COLO829 (cell line): ENCODE data around the gene FBLN7.
"Not testable (repeated sequence)": the region's sequence is repeated elsewhere in the genome, so short reads cannot be mapped to it uniquely, and the experiment has no call there.

Experiments used
- DNase-seq: peaks from one replicate; pipeline ENCODE4 v3.0.0; 2012; ENCODE audit warnings: low spot score

Gene FBLN7

GRCh38 chr2:112138159-112139032, at the start of gene FBLN7:
FBLN7 (plus strand) TSS chr2:112138385; CDS start chr2:112138656, 271 bp downstream.
- no peak for DNase-seq

DNA sequence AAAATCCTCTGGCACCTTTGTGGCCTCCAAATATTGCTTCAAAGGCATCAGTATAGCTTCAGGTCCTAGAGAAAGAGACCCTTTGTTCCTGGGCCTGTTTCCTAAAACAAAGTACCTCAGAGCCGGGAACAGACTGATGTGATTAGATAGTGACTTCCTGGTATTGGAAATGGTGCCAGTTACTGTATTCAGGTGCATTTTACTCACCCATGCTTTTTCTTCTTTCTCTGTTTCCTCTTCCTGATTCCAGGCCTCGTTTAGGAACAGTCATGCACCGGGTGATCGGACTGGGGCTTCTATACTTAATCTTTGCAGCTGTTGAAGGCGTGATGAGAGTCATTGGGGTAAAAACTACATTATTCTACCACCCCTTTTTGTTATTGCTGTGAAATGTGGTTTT, 48.8 kb upstream of the FBLN7 start:
- DNase-seq, result no peak

- no peak for DNase-seq
Observed at GRCh38 chr2:112092286-112093041, 45.7 kb upstream of the FBLN7 start.

- DNase-seq, result no peak
Observed at GRCh38 chr2:112093216-112093615, 45.0 kb upstream of the FBLN7 start.

DNA sequence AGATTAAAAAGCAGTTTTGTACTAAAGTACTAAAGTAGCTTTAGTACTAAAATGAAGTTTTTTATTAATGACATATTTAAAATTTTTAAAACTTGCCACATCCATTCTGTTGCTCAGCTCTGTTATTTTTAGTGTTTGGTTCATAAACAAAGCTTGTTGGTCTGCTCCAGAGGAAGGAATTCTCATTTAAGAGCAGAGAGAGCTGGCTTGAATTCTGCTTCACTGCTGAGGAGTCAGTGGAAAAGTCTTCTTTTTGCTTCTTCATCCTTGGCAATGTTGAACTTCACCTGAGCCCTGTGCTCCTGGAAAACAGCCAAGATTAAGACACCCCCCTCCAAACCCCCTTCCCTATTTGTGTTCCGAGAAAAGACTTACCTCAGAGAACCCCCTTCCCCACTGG, 42.5 kb upstream of the FBLN7 start:
- DNase-seq, result no peak

DNA sequence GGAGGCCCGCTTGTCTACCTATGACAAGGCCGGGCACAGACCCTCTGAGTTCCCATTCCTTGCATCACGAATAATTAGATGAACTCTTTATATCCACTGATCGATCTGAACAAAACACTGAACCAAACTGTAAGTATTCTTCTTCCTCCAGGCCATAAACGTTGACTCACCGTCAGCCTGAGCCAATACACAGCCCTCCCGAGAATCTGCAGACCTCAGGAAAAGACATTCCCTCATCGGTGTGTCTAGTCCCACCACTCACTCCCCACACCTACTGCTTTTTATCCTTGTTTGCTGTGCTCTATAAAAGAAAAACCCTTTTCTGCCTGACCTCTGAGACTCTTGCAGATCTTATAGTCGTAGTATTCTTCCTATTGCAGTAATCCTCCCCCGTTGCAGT, 42.1 kb upstream of the FBLN7 start:
- DNase-seq, result no peak

DNA sequence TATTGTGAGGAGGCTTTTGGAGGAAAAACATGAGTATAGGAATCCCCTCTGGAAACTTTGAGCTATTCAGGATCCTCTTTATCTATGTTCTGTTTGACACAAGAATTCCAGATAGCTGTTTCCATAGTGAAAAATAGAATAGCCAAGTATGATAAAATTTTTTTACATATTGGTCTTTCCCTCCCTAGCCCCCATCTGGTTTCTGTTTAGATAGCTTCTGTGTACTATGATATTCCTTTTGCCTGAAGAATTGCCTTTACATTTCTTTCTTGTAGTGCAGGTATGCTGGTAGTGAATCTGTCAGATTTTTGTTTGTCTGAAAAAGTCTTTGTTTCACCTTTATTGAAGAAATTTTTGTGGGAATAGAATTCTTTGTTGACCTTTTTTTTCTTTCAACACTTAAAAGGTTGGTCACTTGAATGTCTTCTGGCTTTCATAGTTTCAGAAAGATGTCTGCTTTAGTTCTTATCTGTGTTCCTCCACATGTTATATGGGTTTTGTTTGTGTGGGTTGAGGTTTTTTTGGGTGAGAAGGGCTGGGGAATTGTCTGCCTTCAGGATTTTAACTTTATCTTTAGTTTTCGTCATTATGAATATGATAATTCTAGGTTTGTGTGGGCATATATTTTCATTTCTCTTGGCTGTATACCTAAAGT, 29.9 kb upstream of the FBLN7 start:
- no peak for DNase-seq

GRCh38 chr2:112109278-112109677, 28.9 kb upstream of the FBLN7 start:
- no peak for DNase-seq

DNA sequence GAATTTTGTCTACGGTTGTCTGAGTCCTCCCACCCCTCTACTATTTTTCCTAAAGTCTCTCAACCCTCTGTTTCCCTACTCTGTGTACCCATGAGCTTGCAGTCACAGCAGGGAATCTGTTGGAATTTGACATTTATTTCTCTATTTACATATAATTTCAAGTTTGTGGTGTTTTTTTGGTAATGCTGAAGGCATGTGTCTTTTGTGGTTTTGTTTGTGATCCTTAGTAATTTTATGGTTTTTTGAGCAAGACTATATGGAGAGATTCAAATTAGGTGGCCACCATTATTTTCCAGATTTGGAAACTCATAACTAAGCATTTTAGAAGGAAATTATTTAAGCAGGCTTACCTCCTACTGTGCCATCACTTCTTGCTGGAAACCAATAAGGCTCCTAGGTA, 27.2 kb upstream of the FBLN7 start:
- DNase-seq, result no peak

GRCh38 chr2:112113354-112113753, 24.8 kb upstream of the FBLN7 start:
- DNase-seq, result not testable (repeated sequence)

- no peak for DNase-seq
Observed at GRCh38 chr2:112118148-112118547, 20.0 kb upstream of the FBLN7 start.

GRCh38 chr2:112121682-112122254, 16.4 kb upstream of the FBLN7 start:
- peak; percentile 45 for DNase-seq

- no peak for DNase-seq
Observed at GRCh38 chr2:112129060-112129459, 9.1 kb upstream of the FBLN7 start.

DNA sequence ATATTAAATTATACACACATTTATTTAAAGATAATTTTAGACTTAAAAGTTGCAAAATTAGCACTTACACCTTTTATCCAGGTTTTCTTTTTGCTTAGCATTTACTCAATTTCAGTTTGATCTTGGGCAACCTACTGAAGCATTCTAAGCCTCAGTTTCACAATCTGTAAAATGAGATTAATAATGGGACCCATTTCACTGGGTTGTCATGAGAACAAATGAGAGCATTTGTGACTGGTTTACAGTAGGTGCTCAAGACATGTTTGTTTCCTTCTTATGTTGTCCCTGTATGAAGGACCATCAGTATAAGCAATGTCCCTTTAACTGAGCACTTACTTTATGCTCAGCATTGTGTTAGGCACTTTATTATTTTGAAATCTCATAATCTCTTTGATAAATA, 4.8 kb upstream of the FBLN7 start:
- no peak for DNase-seq

GRCh38 chr2:112134120-112134519, 4.1 kb upstream of the FBLN7 start:
- DNase-seq, result no peak

DNA sequence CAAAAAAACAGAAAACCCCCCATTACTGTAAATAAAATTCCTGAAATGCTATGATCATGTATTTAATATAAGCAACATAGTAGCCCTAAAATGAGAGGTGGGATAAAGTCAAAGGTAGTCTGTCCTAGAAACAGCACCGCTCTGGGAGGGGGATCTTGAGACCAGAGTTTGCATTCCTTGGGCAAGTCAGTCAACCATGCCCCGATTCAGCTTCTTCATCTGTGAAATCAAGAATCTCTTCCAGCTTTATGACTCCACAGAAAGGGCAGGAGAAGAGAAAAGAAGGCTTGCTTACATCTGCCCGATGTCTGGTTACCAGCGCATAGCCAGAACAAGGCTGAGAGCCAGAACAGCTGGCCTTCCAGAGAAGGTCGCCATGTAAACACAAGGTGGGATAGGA, 2.1 kb upstream of the FBLN7 start:
- DNase-seq, result no peak

DNA sequence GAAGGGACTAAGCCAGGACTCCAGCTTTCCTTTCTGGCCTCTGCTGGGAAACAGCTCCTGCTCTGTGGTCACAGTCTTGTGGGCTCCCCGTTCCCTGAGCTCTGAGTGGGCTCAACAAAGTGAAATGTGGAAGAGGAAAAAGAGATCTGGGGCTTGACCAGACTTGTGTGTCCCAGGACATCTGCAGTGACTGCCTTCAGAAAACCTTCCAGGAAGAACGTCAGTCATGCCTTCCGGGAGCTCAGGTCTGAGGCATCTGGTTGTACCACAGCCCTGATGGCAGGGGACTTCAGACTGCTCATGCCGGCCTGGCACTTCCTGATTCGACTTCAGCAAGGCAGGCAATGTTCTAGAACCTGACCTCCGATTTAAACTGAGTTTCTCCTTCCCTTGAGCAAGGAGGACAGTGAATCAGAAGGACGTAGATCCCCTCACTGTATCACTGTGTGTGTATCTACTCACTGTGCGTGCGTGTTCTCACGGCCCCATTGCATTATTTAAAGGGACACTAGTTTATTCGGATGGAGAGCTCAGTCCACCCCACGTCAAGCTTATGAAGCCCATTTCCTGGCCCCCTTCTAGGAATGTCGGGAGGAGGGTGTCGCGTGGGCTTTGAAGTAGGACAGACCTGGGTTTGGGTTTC, 548 bp upstream of the FBLN7 start:
- no peak for DNase-seq

GRCh38 chr2:112139033-112139614, 939 bp downstream of the FBLN7 start:
- DNase-seq, result not testable (repeated sequence)

GRCh38 chr2:112139661-112140204, 1.5 kb downstream of the FBLN7 start:
- not testable (repeated sequence) for DNase-seq

- no peak for DNase-seq
Observed at GRCh38 chr2:112140205-112140802, 2.1 kb downstream of the FBLN7 start.
